ENCODE results near the gene TSPO2. TPM values are rescaled to one million over a fixed set of nuclear protein-coding genes. Genes with fewer than 3 reads are reported as not detected.

The TSPO2 gene
- total RNA-seq, 6 donors from 2014 or later: not detected

- no peaks in the 10 kb centered on the region for H3K9me3 ChIP-seq
- no peak overlapping the region for H3K4me3 ChIP-seq
- peaks cover 26 to 38% (median 33%) of the 10 kb centered on the region in 4 donors for H3K4me1 ChIP-seq
- H3K36me3 ChIP-seq: peaks cover 7 to 34% (median 10%) of the 10 kb centered on the region in 4 donors
- H3K27me3 ChIP-seq: no peaks in the 10 kb centered on the region
- H3K27ac ChIP-seq: no peak overlapping the region
- ATAC-seq (ENCODE audit: low FRiP score in 2 of 2): no peak
- no peak for DNase-seq
- TF ChIP-seq POLR2A (IDR thresholded peaks at IDR 0.05): no peak
- TF ChIP-seq EP300 (IDR thresholded peaks at IDR 0.05): no peak
- no peak for TF ChIP-seq CTCF (IDR thresholded peaks at IDR 0.05)
- no peak for TF ChIP-seq POLR2AphosphoS5 (IDR thresholded peaks at IDR 0.05)
- WGBS, 2 donors: 83 to 85% methylated on average over 2 of the region's 2 CpGs
These were observed 35.3 kb downstream of the TSPO2 start for GRCh38 chr6:41077536-41077935.

GRCh38 chr6:41078101-41078500 is 35.8 kb downstream of the TSPO2 start:
- H3K27me3 ChIP-seq: no peaks in the 10 kb centered on the region
- H3K27ac ChIP-seq: no peak overlapping the region
- no peak overlapping the region for H3K4me3 ChIP-seq
- H3K9me3 ChIP-seq: no peaks in the 10 kb centered on the region
- no peak for TF ChIP-seq EP300 (IDR thresholded peaks at IDR 0.05)
- no peak for TF ChIP-seq POLR2AphosphoS5 (IDR thresholded peaks at IDR 0.05)
- TF ChIP-seq POLR2A (IDR thresholded peaks at IDR 0.05): no peak
- no peak for TF ChIP-seq CTCF (IDR thresholded peaks at IDR 0.05)
- WGBS, 2 donors: 89 to 91% methylated on average over 3 of the region's 3 CpGs
- ATAC-seq (ENCODE audit: low FRiP score in 2 of 2) (no peak), DNase-seq (no peak)
- H3K4me1 ChIP-seq: peaks cover 26 to 38% (median 33%) of the 10 kb centered on the region in 4 donors
- peaks cover 7 to 37% (median 10%) of the 10 kb centered on the region in 4 donors for H3K36me3 ChIP-seq

GRCh38 chr6:41079080-41079479 is 36.8 kb downstream of the TSPO2 start:
- Histone ChIP-seq H3K27ac (no peak overlapping the region), H3K9me3 (no peaks in the 10 kb centered on the region), H3K27me3 (no peaks in the 10 kb centered on the region), H3K36me3 (peaks cover 9 to 46% (median 12%) of the 10 kb centered on the region in 4 donors), H3K4me1 (peaks cover 24 to 36% (median 32%) of the 10 kb centered on the region in 4 donors), H3K4me3 (no peak overlapping the region)
- DNase-seq (no peak), ATAC-seq (ENCODE audit: low FRiP score in 2 of 2) (no peak)
- WGBS, 2 donors: 95 to 100% methylated on average over 1 of the region's 1 CpG
- no peak for TF ChIP-seq POLR2A (IDR thresholded peaks at IDR 0.05)
- TF ChIP-seq EP300 (IDR thresholded peaks at IDR 0.05): no peak
- TF ChIP-seq POLR2AphosphoS5 (IDR thresholded peaks at IDR 0.05): no peak
- TF ChIP-seq CTCF (IDR thresholded peaks at IDR 0.05): no peak

- H3K4me3 ChIP-seq: no peak overlapping the region
- WGBS, 2 donors: 54 to 74% methylated on average over 1 to 2 of the region's 2 CpGs
- H3K4me1 ChIP-seq: peaks cover 8 to 23% (median 19%) of the 10 kb centered on the region in 4 donors
- DNase-seq (no peak), ATAC-seq (ENCODE audit: low FRiP score in 2 of 2) (no peak)
- H3K36me3 ChIP-seq: peaks cover 16 to 61% (median 23%) of the 10 kb centered on the region in 4 donors
- H3K9me3 ChIP-seq: no peaks in the 10 kb centered on the region
- H3K27ac ChIP-seq: peak overlapping the region in 2 of 4 donors; percentile 42 to 53
- TF ChIP-seq POLR2A (IDR thresholded peaks at IDR 0.05) (no peak), POLR2AphosphoS5 (IDR thresholded peaks at IDR 0.05) (no peak)
- no peaks in the 10 kb centered on the region for H3K27me3 ChIP-seq
These were observed 38.4 kb downstream of the TSPO2 start for GRCh38 chr6:41080621-41081020.

GRCh38 chr6:41083072-41083471 is 40.8 kb downstream of the TSPO2 start:
- Histone ChIP-seq H3K36me3 (peaks cover 16 to 77% (median 23%) of the 10 kb centered on the region in 4 donors), H3K4me3 (no peak overlapping the region), H3K9me3 (no peaks in the 10 kb centered on the region), H3K4me1 (peaks cover 0 to 11% (median 6%) of the 10 kb centered on the region in 4 donors), H3K27ac (no peak overlapping the region), H3K27me3 (no peaks in the 10 kb centered on the region)
- DNase-seq: no peak
- TF ChIP-seq POLR2A (IDR thresholded peaks at IDR 0.05) (no peak), POLR2AphosphoS5 (IDR thresholded peaks at IDR 0.05) (no peak), EP300 (IDR thresholded peaks at IDR 0.05) (no peak), CTCF (IDR thresholded peaks at IDR 0.05) (no peak)
- no peak for ATAC-seq (ENCODE audit: low FRiP score in 2 of 2)

Data from upper lobe of left lung (tissue), 6 donors.